ENCODE results near the gene SPINK8. TPM values are rescaled to one million over a fixed set of nuclear protein-coding genes. Genes with fewer than 3 reads are reported as not detected.
"Not testable (repeated sequence)": the region's sequence is repeated elsewhere in the genome, so short reads cannot be mapped to it uniquely, and the experiment has no call there.

The SPINK8 gene
- total RNA-seq, 5 donors from 2014 or later (not counting 1 experiment from before 2014, with no cell fraction given): not detected

GRCh38 chr3:48334605-48335004, 1.1 kb upstream of the SPINK8 start:
- H3K27me3 ChIP-seq (replicated peaks in 1 of 2; ENCODE audit: control insufficient read depth in 2 of 2, extremely low read depth in 1 of 2, insufficient read depth in 2 of 2, low read length in 1 of 2): peaks cover 0 to 20% of the 10 kb centered on the region in 2 experiments
- Mint-ChIP-seq H3K27ac (no peak overlapping the region), H3K9me3 (no peaks in the 10 kb centered on the region), H3K4me1 (no peaks in the 10 kb centered on the region), H3K36me3 (no peaks in the 10 kb centered on the region), H3K27me3 (peaks cover 10 to 12% of the 10 kb centered on the region in 2 donors), H3K4me3 (no peak overlapping the region)
- H3K4me3 ChIP-seq (ENCODE audit: control insufficient read depth in 1 of 2, extremely low read depth in 1 of 2, low read length in 1 of 2): no peak overlapping the region
- no peak overlapping the region for H3K27ac ChIP-seq (ENCODE audit: low read length)
- H3K4me1 ChIP-seq (ENCODE audit: control insufficient read depth in 1 of 2, extremely low read depth in 1 of 2, insufficient read depth in 2 of 2, low read length in 2 of 2): no peaks in the 10 kb centered on the region
- no peaks in the 10 kb centered on the region for H3K9me3 ChIP-seq
- POLR2A ChIA-PET: no interaction called here
- DNase-seq: no peak
- no CpG with 5 or more reads among the region's 3 CpGs for WGBS (ENCODE audit: insufficient coverage)
- no peaks in the 10 kb centered on the region for H3K36me3 ChIP-seq (ENCODE audit: control insufficient read depth in 2 of 2, extremely low read depth in 1 of 2, insufficient read depth in 1 of 2, low read length in 1 of 2)
- CTCF ChIA-PET: interaction anchor here in 1 of 2 donors (0.6 kb wide), 1 partner anchor 359 kb away, joined by 4 read pairs; no protein-coding TSS in a partner anchor
- no peak for ATAC-seq (replicated peaks in 1 of 4)

- H3K27me3 Mint-ChIP-seq: peaks cover 15% of the 10 kb centered on the region in 2 donors
- H3K4me3 Mint-ChIP-seq; ATAC-seq (replicated peaks in 1 of 4); H3K9me3 ChIP-seq; POLR2A ChIA-PET; H3K27ac ChIP-seq (ENCODE audit: low read length); CTCF ChIA-PET; H3K36me3 Mint-ChIP-seq; H3K36me3 ChIP-seq (ENCODE audit: control insufficient read depth in 2 of 2, extremely low read depth in 1 of 2, insufficient read depth in 1 of 2, low read length in 1 of 2); DNase-seq; H3K4me1 ChIP-seq (ENCODE audit: control insufficient read depth in 1 of 2, extremely low read depth in 1 of 2, insufficient read depth in 2 of 2, low read length in 2 of 2); H3K27ac Mint-ChIP-seq; H3K4me3 ChIP-seq (ENCODE audit: control insufficient read depth in 1 of 2, extremely low read depth in 1 of 2, low read length in 1 of 2); H3K9me3 Mint-ChIP-seq; H3K4me1 Mint-ChIP-seq: not testable (repeated sequence)
- peaks cover 0 to 12% of the 10 kb centered on the region in 2 experiments for H3K27me3 ChIP-seq (replicated peaks in 1 of 2; ENCODE audit: control insufficient read depth in 2 of 2, extremely low read depth in 1 of 2, insufficient read depth in 2 of 2, low read length in 1 of 2)
- WGBS (ENCODE audit: insufficient coverage): 90% methylated on average over 9 of the region's 10 CpGs
Observed at GRCh38 chr3:48331706-48332435, 1.6 kb downstream of the SPINK8 start.

- Histone ChIP-seq H3K4me1 (ENCODE audit: control insufficient read depth in 1 of 2, extremely low read depth in 1 of 2, insufficient read depth in 2 of 2, low read length in 2 of 2) (peaks cover 5 to 6% of the 10 kb centered on the region in 2 experiments), H3K4me3 (ENCODE audit: control insufficient read depth in 1 of 2, extremely low read depth in 1 of 2, low read length in 1 of 2) (no peak overlapping the region), H3K9me3 (no peaks in the 10 kb centered on the region), H3K27me3 (replicated peaks in 1 of 2; ENCODE audit: control insufficient read depth in 2 of 2, extremely low read depth in 1 of 2, insufficient read depth in 2 of 2, low read length in 1 of 2) (peaks cover 0 to 7% of the 10 kb centered on the region in 2 experiments), H3K36me3 (ENCODE audit: control insufficient read depth in 2 of 2, extremely low read depth in 1 of 2, insufficient read depth in 1 of 2, low read length in 1 of 2) (no peaks in the 10 kb centered on the region), H3K27ac (ENCODE audit: low read length) (no peak overlapping the region)
- peak in 3 of 4 experiments; percentile 61 to 79 (median 72) for ATAC-seq (replicated peaks in 1 of 4)
- peaks cover 3 to 8% (median 8%) of the 10 kb centered on the region in 3 donors for H3K9me3 Mint-ChIP-seq
- H3K4me3 Mint-ChIP-seq: no peak overlapping the region
- ChIA-PET POLR2A (interaction anchor here in 1 of 2 donors (0.7 kb wide), 1 partner anchor 83 kb away, joined by 3 read pairs; no protein-coding TSS in a partner anchor), CTCF (interaction anchor here in 1 of 2 donors (0.6 kb wide), 1 partner anchor 1215 kb away, joined by 7 read pairs; no protein-coding TSS in a partner anchor)
- H3K36me3 Mint-ChIP-seq: no peaks in the 10 kb centered on the region
- peaks cover 0 to 14% (median 7%) of the 10 kb centered on the region in 3 donors for H3K4me1 Mint-ChIP-seq
- 14% methylated on average over 1 of the region's 2 CpGs for WGBS (ENCODE audit: insufficient coverage)
- peak in 3 of 35 experiments; percentile 1 to 37 (median 5) for DNase-seq
- peaks cover 0 to 3% of the 10 kb centered on the region in 2 donors for H3K27me3 Mint-ChIP-seq
- peak overlapping the region; percentile 43 to 82 for H3K27ac Mint-ChIP-seq
Observed at GRCh38 chr3:48320996-48321395, 12.5 kb downstream of the SPINK8 start.

GRCh38 chr3:48318713-48319468, 14.6 kb downstream of the SPINK8 start:
- H3K27ac ChIP-seq (ENCODE audit: low read length): no peak overlapping the region
- H3K9me3 Mint-ChIP-seq: peaks cover 4 to 23% (median 22%) of the 10 kb centered on the region in 3 donors
- H3K36me3 Mint-ChIP-seq: no peaks in the 10 kb centered on the region
- ATAC-seq (replicated peaks in 1 of 4) (no peak), DNase-seq (no peak)
- peaks cover 0 to 14% (median 7%) of the 10 kb centered on the region in 3 donors for H3K4me1 Mint-ChIP-seq
- no peak overlapping the region for H3K4me3 Mint-ChIP-seq
- ChIA-PET POLR2A (interaction anchor here in 1 of 2 donors (0.7 kb wide), 1 partner anchor 21 kb away, joined by 3 read pairs; no protein-coding TSS in a partner anchor), CTCF (no interaction called here)
- H3K27me3 Mint-ChIP-seq: peaks cover 0 to 4% of the 10 kb centered on the region in 2 donors
- H3K9me3 ChIP-seq: peaks cover 4% of the 10 kb centered on the region
- peaks cover 5 to 6% of the 10 kb centered on the region in 2 experiments for H3K4me1 ChIP-seq (ENCODE audit: control insufficient read depth in 1 of 2, extremely low read depth in 1 of 2, insufficient read depth in 2 of 2, low read length in 2 of 2)
- no peaks in the 10 kb centered on the region for H3K36me3 ChIP-seq (ENCODE audit: control insufficient read depth in 2 of 2, extremely low read depth in 1 of 2, insufficient read depth in 1 of 2, low read length in 1 of 2)
- no CpG with 5 or more reads among the region's 2 CpGs for WGBS (ENCODE audit: insufficient coverage)
- H3K27ac Mint-ChIP-seq: no peak overlapping the region
- H3K4me3 ChIP-seq (ENCODE audit: control insufficient read depth in 1 of 2, extremely low read depth in 1 of 2, low read length in 1 of 2): no peak overlapping the region
- no peaks in the 10 kb centered on the region for H3K27me3 ChIP-seq (replicated peaks in 1 of 2; ENCODE audit: control insufficient read depth in 2 of 2, extremely low read depth in 1 of 2, insufficient read depth in 2 of 2, low read length in 1 of 2)

- CTCF ChIA-PET: interaction anchor here in 1 of 2 donors (1.3 kb wide), 1 partner anchor 122 kb away, joined by 3 read pairs; no protein-coding TSS in a partner anchor
- Mint-ChIP-seq H3K4me1 (no peaks in the 10 kb centered on the region), H3K27ac (no peak overlapping the region)
Observed at GRCh38 chr3:48314542-48314941, 18.9 kb downstream of the SPINK8 start.

GRCh38 chr3:48306860-48307530, 26.5 kb downstream of the SPINK8 start:
- no peaks in the 10 kb centered on the region for H3K36me3 ChIP-seq (ENCODE audit: control insufficient read depth in 2 of 2, extremely low read depth in 1 of 2, insufficient read depth in 1 of 2, low read length in 1 of 2)
- no peak overlapping the region for H3K4me3 ChIP-seq (ENCODE audit: control insufficient read depth in 1 of 2, extremely low read depth in 1 of 2, low read length in 1 of 2)
- H3K9me3 ChIP-seq: no peaks in the 10 kb centered on the region
- POLR2A ChIA-PET: no interaction called here
- ATAC-seq (replicated peaks in 1 of 4): no peak
- Mint-ChIP-seq H3K36me3 (no peaks in the 10 kb centered on the region), H3K4me1 (peaks cover 8 to 14% (median 8%) of the 10 kb centered on the region in 3 donors), H3K4me3 (no peak overlapping the region), H3K27ac (no peak overlapping the region), H3K27me3 (peaks cover 14 to 17% of the 10 kb centered on the region in 2 donors), H3K9me3 (peaks cover 0 to 2% (median 0%) of the 10 kb centered on the region in 3 donors)
- CTCF ChIA-PET: interaction anchor here in 1 of 2 donors (0.7 to 1.0 kb wide), 2 partner anchors 17 to 94 kb away, joined by 3 to 4 read pairs; no protein-coding TSS in a partner anchor
- DNase-seq: no peak
- H3K27me3 ChIP-seq (replicated peaks in 1 of 2; ENCODE audit: control insufficient read depth in 2 of 2, extremely low read depth in 1 of 2, insufficient read depth in 2 of 2, low read length in 1 of 2): no peaks in the 10 kb centered on the region
- no peak overlapping the region for H3K27ac ChIP-seq (ENCODE audit: low read length)
- WGBS (ENCODE audit: insufficient coverage): 0% methylated on average over 1 of the region's 4 CpGs
- H3K4me1 ChIP-seq (ENCODE audit: control insufficient read depth in 1 of 2, extremely low read depth in 1 of 2, insufficient read depth in 2 of 2, low read length in 2 of 2): peaks cover 0 to 4% of the 10 kb centered on the region in 2 experiments

More at GRCh38 chr3:48314542-48314941, 18.9 kb downstream of the SPINK8 start:
- Mint-ChIP-seq H3K9me3 (peaks cover 4 to 28% (median 27%) of the 10 kb centered on the region in 3 donors), H3K36me3 (no peaks in the 10 kb centered on the region), H3K4me3 (no peak overlapping the region), H3K27me3 (peaks cover 9 to 10% of the 10 kb centered on the region in 2 donors)
- ATAC-seq (replicated peaks in 1 of 4): no peak
- POLR2A ChIA-PET: no interaction called here
- DNase-seq: no peak
- Histone ChIP-seq H3K36me3 (ENCODE audit: control insufficient read depth in 2 of 2, extremely low read depth in 1 of 2, insufficient read depth in 1 of 2, low read length in 1 of 2) (no peaks in the 10 kb centered on the region), H3K27me3 (replicated peaks in 1 of 2; ENCODE audit: control insufficient read depth in 2 of 2, extremely low read depth in 1 of 2, insufficient read depth in 2 of 2, low read length in 1 of 2) (no peaks in the 10 kb centered on the region), H3K4me3 (ENCODE audit: control insufficient read depth in 1 of 2, extremely low read depth in 1 of 2, low read length in 1 of 2) (no peak overlapping the region), H3K27ac (ENCODE audit: low read length) (no peak overlapping the region), H3K4me1 (ENCODE audit: control insufficient read depth in 1 of 2, extremely low read depth in 1 of 2, insufficient read depth in 2 of 2, low read length in 2 of 2) (no peaks in the 10 kb centered on the region), H3K9me3 (peaks cover 7% of the 10 kb centered on the region)

Data from T-cell (primary cell).